OCI-M1 (cell line): ENCODE results near the gene FKBP9.
"Not testable (repeated sequence)": the region's sequence is repeated elsewhere in the genome, so short reads cannot be mapped to it uniquely, and the experiment has no call there.

Source experiments
- DNase-seq: peaks from one replicate; lab custom pipeline; 2025; lab: John Stamatoyannopoulos, UW

The FKBP9 gene

GRCh38 chr7:32957326-32958045, at the start of gene FKBP9:
Gene FKBP9, plus strand, starts transcription at chr7:32957440. Its CDS starts 134 bp downstream, at chr7:32957574.
- peak; percentile 67 for DNase-seq

- DNase-seq: no peak
Measured at GRCh38 chr7:32910195-32910594, 47.0 kb upstream of the FKBP9 start.

- no peak for DNase-seq
Measured at GRCh38 chr7:32914184-32914583, 43.1 kb upstream of the FKBP9 start.

- DNase-seq: no peak
Measured at GRCh38 chr7:32915041-32915536, 42.2 kb upstream of the FKBP9 start.

GRCh38 chr7:32916006-32916405, 41.2 kb upstream of the FKBP9 start:
- no peak for DNase-seq

- DNase-seq: not testable (repeated sequence)
Measured at GRCh38 chr7:32916994-32917393, 40.2 kb upstream of the FKBP9 start.

GRCh38 chr7:32921896-32922295, 35.3 kb upstream of the FKBP9 start:
- DNase-seq: no peak

GRCh38 chr7:32928785-32929298, 28.4 kb upstream of the FKBP9 start:
- DNase-seq: no peak

- no peak for DNase-seq
Measured at GRCh38 chr7:32929430-32930143, 27.7 kb upstream of the FKBP9 start.

GRCh38 chr7:32930378-32930777, 26.9 kb upstream of the FKBP9 start:
- no peak for DNase-seq

GRCh38 chr7:32935558-32935957, 21.7 kb upstream of the FKBP9 start:
- no peak for DNase-seq

GRCh38 chr7:32936689-32937088, 20.6 kb upstream of the FKBP9 start:
- DNase-seq: no peak

GRCh38 chr7:32937344-32938174, 19.7 kb upstream of the FKBP9 start:
- peak; percentile 6 for DNase-seq

GRCh38 chr7:32941181-32941580, 16.1 kb upstream of the FKBP9 start:
- no peak for DNase-seq

- peak; percentile 52 for DNase-seq
Measured at GRCh38 chr7:32941681-32942414, 15.4 kb upstream of the FKBP9 start.

- DNase-seq: peak; percentile 82
Measured at GRCh38 chr7:32942415-32943251, 14.6 kb upstream of the FKBP9 start.

- DNase-seq: no peak
Measured at GRCh38 chr7:32943252-32944030, 13.8 kb upstream of the FKBP9 start.

GRCh38 chr7:32947420-32947983, 9.7 kb upstream of the FKBP9 start:
- DNase-seq: no peak

- peak; percentile 4 for DNase-seq
Measured at GRCh38 chr7:32948202-32948601, 9.0 kb upstream of the FKBP9 start.
